Memory B cell (primary cell): ENCODE results near the gene DUSP5.
A peak's percentile ranks its signal among the peaks of the same experiment; 100 is the strongest.

Experiments used
- ATAC-seq: fragments of 150-1000 bp; cut with Tn5 transposase; 2 replicates; pipeline ENCODE4 v1.10.0; 2021; ENCODE audit warnings: low read depth, mild to moderate bottlenecking, moderate library complexity
- DNase-seq, 2 donors: peaks; one replicate each; pipeline ENCODE4 v3.0.0; 2022; ENCODE audit warnings: low spot score in 2 of 2
- H3K27ac Mint-ChIP-seq: one replicate; pipeline ENCODE4 v1.8.0; 2022; ENCODE audit warnings: mild to moderate bottlenecking, moderate library complexity, mixed read lengths
- H3K27me3 Mint-ChIP-seq: one replicate; pipeline ENCODE4 v1.8.0; 2022; ENCODE audit warnings: mixed read lengths
- H3K36me3 Mint-ChIP-seq: one replicate; pipeline ENCODE4 v1.8.0; 2022; ENCODE audit warnings: mild to moderate bottlenecking, mixed read lengths
- H3K4me1 Mint-ChIP-seq: one replicate; pipeline ENCODE4 v1.8.0; 2022; ENCODE audit warnings: mixed read lengths
- H3K4me3 Mint-ChIP-seq: one replicate; pipeline ENCODE4 v1.8.0; 2022; ENCODE audit warnings: mild to moderate bottlenecking, moderate library complexity, mixed read lengths
- H3K9me3 Mint-ChIP-seq: one replicate; pipeline ENCODE4 v1.8.0; 2022; ENCODE audit warnings: mixed read lengths

DUSP5 gene

GRCh38 chr10:110501142-110501937 lies 3.6 kb downstream of the DUSP5 start:
- DNase-seq, result no peak
- H3K27me3 Mint-ChIP-seq, result no peaks in the 10 kb centered on the region
- H3K9me3 Mint-ChIP-seq, result no peaks in the 10 kb centered on the region
- ATAC-seq, result no peak
- no peak overlapping the region for H3K4me3 Mint-ChIP-seq
- peaks cover 42% of the 10 kb centered on the region for H3K4me1 Mint-ChIP-seq
- no peak overlapping the region for H3K27ac Mint-ChIP-seq
- no peaks in the 10 kb centered on the region for H3K36me3 Mint-ChIP-seq

- DNase-seq (no peak), ATAC-seq (no peak)
- Mint-ChIP-seq H3K4me1 (peaks cover 35% of the 10 kb centered on the region), H3K27me3 (no peaks in the 10 kb centered on the region), H3K27ac (peak overlapping the region; percentile 97), H3K9me3 (no peaks in the 10 kb centered on the region), H3K36me3 (no peaks in the 10 kb centered on the region), H3K4me3 (no peak overlapping the region)
These were observed 4.6 kb downstream of the DUSP5 start for GRCh38 chr10:110502072-110502845.

DNA sequence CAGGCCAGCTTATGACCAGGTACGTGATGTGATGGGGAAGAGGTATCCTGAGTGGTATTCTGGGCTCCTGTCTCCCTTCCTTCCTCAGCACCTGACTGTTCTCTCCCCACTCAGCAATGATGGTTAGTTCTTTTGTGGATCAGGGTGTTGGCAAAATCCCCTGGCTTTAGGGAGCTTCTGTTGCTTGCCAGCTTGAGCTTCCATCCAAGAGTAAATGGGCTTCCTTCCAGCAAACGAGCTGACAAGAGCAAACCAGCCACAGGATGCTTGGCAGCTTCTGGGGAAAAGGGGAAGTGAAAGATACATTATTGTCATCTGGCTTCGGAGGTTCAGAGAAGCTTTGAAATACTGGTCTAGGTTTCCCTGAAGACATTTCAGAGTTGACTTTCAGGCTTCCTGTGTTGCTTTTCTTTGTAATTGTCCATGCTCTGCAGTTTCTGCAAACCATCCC lies 5.2 kb downstream of the DUSP5 start:
- peak; percentile 56 for ATAC-seq
- Mint-ChIP-seq H3K27ac (peak overlapping the region; percentile 97), H3K4me1 (peaks cover 34% of the 10 kb centered on the region), H3K4me3 (peak overlapping the region; percentile 49), H3K9me3 (no peaks in the 10 kb centered on the region), H3K27me3 (no peaks in the 10 kb centered on the region), H3K36me3 (peaks cover 2% of the 10 kb centered on the region)
- peak; percentile 42 to 65 for DNase-seq

DNA sequence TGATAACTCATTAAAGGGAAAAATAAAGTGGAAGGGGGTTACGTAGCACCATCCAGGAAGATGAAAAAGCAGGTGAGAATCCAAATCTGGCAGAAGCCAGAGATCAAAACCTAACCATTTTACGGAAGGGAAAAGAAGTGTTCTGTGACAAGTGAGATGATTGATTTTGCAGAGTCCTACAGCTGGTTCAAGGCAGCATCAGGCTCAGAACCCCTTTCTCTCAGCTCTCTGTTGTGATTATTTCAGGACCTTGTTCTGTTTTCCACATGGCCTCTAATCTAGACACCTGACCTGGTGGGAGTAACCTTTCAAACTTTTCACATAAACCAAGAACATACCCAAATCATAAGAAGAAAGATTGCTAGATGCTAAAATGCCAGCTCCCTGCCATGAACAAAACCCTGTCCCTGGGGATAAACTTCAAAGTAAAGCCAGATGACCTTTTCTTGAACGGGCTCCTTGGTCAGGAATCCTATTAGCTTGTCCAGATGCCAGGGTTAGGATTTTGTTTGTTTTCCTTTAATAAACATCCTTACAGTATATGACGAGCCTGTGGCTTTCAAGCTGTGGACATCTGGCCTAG lies 5.9 kb downstream of the DUSP5 start:
- H3K27ac Mint-ChIP-seq, result peak overlapping the region; percentile 97
- DNase-seq (no peak), ATAC-seq (no peak)
- peaks cover 3% of the 10 kb centered on the region for H3K36me3 Mint-ChIP-seq
- no peaks in the 10 kb centered on the region for H3K9me3 Mint-ChIP-seq
- H3K4me1 Mint-ChIP-seq, result peaks cover 34% of the 10 kb centered on the region
- H3K4me3 Mint-ChIP-seq, result peak overlapping the region; percentile 49
- H3K27me3 Mint-ChIP-seq, result no peaks in the 10 kb centered on the region

DNA sequence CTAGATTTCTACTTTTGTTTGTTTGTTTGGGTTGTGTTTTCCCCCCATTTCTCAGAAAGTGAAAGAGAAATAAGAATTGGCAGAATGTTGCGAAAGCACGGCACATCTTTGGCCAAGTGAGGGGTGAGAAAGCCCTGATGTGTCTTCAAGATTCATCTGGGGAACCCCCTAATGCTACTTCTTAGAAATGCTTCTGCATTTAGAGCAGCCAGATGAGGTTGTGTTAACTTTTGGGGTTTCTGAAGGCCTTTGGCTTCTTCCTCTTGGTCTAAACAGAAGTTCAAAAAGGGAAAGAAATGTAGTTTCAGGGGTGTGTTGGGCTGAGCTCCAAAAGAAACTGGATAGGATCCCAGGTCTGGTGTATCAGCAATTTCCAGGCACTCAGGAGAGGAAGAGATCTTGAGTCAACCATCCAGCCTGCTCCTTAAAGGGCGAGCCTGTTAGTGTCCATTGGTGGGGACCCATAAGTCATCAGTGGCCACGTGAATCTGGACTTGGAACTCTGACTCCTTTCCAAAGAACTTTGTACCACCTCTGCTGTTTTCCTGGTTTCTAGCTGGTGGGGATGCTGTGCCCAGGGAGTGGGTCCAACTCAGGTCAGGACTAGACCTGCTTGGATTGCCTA lies 6.5 kb downstream of the DUSP5 start:
- ATAC-seq, result peak; percentile 90
- Mint-ChIP-seq H3K36me3 (peaks cover 3% of the 10 kb centered on the region), H3K4me1 (peaks cover 29% of the 10 kb centered on the region), H3K4me3 (peak overlapping the region; percentile 49), H3K27ac (peak overlapping the region; percentile 97), H3K9me3 (no peaks in the 10 kb centered on the region), H3K27me3 (no peaks in the 10 kb centered on the region)
- DNase-seq, result peak; percentile 51 to 81

DNA sequence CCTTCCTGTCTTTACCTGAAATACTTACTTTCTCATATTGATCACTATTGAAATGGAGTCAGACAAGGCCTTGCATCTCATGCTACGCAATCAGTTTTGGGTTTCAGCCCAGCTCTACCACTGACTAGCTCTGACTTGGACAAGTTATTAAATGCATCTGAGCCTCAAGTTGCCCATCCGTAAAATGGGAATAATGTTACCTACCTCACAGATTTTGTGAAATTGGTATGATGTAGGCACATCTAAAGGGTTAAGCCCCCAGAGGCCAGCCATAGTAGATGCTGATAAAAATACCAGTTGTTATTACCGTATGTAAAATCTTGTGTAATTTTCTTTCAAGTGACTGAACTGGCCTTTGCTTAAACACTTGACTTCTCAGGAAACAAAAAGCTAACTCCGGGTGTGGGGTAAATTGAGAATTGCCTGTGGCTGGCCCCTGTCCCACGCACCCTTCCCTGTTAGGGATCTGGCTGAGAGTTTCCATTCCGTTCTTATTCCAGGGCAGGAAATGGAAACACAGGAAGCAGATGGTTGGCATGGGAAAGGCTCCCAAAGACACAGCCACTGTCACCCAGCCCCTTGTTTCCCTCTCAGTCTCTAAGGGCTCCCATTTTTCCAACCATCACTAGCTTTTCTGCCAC lies 7.5 kb downstream of the DUSP5 start:
- Mint-ChIP-seq H3K27ac (peak overlapping the region; percentile 97), H3K9me3 (no peaks in the 10 kb centered on the region), H3K4me3 (no peak overlapping the region), H3K36me3 (peaks cover 3% of the 10 kb centered on the region), H3K4me1 (peaks cover 25% of the 10 kb centered on the region), H3K27me3 (no peaks in the 10 kb centered on the region)
- ATAC-seq (no peak), DNase-seq (no peak)

DNA sequence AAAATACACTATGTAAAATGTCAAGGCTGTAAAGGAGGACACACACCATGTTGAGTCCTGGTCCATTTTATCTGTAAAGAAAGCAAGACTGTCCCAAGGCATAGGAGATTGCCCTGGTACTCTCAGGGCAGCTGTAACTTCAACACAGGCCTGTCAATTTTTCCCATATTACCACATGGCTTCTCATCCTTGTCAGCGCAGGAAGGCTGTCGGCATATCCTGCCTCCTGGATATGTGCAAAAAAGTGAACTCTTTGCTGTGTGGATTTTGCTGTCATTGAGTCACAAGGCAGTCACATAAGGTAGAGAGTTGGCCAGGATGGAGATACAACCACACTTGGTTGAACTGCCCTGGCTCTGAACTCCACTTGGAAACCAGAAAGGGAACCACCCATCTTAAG lies 8.7 kb downstream of the DUSP5 start:
- ATAC-seq (no peak), DNase-seq (no peak)
- Mint-ChIP-seq H3K36me3 (peaks cover 3% of the 10 kb centered on the region), H3K4me1 (peaks cover 25% of the 10 kb centered on the region), H3K9me3 (no peaks in the 10 kb centered on the region), H3K27ac (no peak overlapping the region), H3K27me3 (no peaks in the 10 kb centered on the region), H3K4me3 (no peak overlapping the region)

DNA sequence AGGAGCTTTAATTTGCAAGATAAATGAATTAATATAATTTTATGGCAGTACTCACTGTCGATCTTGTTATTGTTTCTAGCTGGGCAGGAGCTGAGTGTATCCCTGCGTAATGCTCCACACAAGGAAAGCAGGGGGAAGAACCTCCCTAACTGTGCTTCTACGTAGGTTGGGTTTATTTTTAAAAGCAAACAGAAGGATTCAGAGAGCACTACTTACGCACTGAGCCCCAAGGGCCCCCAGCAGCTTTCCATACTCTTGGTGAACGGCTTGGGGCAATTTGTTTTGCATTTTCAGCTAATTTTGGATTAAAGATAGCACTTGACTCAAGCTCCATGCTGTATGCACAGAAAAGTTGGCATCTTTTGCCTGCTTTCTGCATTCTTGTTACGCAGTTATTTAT lies 9.6 kb downstream of the DUSP5 start:
- Mint-ChIP-seq H3K4me3 (no peak overlapping the region), H3K9me3 (no peaks in the 10 kb centered on the region), H3K27ac (no peak overlapping the region), H3K36me3 (peaks cover 3% of the 10 kb centered on the region), H3K4me1 (peaks cover 25% of the 10 kb centered on the region), H3K27me3 (no peaks in the 10 kb centered on the region)
- ATAC-seq (no peak), DNase-seq (no peak)

DNA sequence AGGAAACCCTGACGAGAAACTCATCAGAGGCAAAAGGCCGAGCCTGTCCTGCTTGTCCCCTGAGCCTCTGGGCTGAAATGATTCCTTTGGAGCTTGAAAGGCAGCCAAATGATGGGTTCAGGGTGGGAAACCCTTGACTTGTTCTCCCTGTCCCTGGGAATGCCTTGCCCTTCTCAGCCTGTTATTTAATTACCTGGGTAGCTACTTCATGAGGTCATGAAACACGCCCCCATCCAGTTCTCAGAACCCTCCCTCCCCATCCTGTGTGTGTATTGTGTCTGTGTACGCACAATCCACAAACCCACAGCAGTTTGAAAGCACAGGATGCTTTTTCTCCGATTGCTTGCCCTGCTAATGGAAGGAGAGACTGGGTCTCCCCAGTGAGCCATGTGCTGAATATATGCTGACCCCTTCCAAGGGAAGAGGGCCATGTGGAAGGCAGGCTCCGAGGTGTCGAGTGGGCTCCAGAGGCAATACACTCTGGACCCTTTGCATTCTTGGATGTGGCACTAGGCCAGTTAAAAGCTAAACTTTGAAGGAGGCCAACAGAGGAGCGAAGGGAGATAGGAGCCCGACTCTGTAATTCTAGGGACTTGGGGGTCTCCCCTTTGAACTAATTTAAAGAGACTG lies 10.6 kb downstream of the DUSP5 start:
- H3K27ac Mint-ChIP-seq, result no peak overlapping the region
- H3K27me3 Mint-ChIP-seq, result no peaks in the 10 kb centered on the region
- H3K36me3 Mint-ChIP-seq, result peaks cover 3% of the 10 kb centered on the region
- no peak for ATAC-seq
- no peaks in the 10 kb centered on the region for H3K9me3 Mint-ChIP-seq
- H3K4me1 Mint-ChIP-seq, result peaks cover 16% of the 10 kb centered on the region
- H3K4me3 Mint-ChIP-seq, result no peak overlapping the region
- no peak for DNase-seq

GRCh38 chr10:110508806-110509544 lies 11.3 kb downstream of the DUSP5 start:
- Mint-ChIP-seq H3K36me3 (peaks cover 3% of the 10 kb centered on the region), H3K27ac (no peak overlapping the region), H3K4me3 (no peak overlapping the region), H3K27me3 (no peaks in the 10 kb centered on the region), H3K4me1 (peaks cover 11% of the 10 kb centered on the region), H3K9me3 (peaks cover 2% of the 10 kb centered on the region)
- DNase-seq (no peak), ATAC-seq (no peak)

DNA sequence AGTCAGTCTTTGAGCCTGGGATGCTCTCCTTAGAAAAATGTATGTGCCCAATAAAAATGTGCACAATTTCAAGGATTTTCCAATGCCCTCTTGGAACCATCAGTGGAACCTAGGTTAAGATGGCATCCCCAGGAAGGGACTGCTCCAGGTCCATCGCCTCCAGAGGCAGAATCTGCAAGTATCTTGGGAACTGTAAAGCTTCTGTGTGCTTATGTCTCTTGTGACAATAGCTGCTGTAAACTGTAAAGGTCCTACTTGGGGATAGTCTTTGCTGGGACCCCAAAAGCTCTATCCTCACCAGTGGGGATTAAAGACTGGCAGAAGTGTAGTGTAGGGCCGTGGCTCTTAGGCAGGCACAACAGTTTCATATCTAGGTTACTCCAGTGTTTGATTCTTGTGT lies 11.9 kb downstream of the DUSP5 start:
- Mint-ChIP-seq H3K27ac (no peak overlapping the region), H3K4me3 (no peak overlapping the region), H3K36me3 (peaks cover 3% of the 10 kb centered on the region), H3K4me1 (peaks cover 6% of the 10 kb centered on the region), H3K27me3 (no peaks in the 10 kb centered on the region), H3K9me3 (peaks cover 2% of the 10 kb centered on the region)
- DNase-seq, result no peak
- ATAC-seq, result no peak

DNA sequence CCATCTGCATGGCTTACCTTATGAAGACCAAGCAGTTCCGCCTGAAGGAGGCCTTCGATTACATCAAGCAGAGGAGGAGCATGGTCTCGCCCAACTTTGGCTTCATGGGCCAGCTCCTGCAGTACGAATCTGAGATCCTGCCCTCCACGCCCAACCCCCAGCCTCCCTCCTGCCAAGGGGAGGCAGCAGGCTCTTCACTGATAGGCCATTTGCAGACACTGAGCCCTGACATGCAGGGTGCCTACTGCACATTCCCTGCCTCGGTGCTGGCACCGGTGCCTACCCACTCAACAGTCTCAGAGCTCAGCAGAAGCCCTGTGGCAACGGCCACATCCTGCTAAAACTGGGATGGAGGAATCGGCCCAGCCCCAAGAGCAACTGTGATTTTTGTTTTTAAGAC lies 12.4 kb downstream of the DUSP5 start:
- DNase-seq, result no peak
- ATAC-seq, result no peak
- peaks cover 3% of the 10 kb centered on the region for H3K36me3 Mint-ChIP-seq
- no peaks in the 10 kb centered on the region for H3K27me3 Mint-ChIP-seq
- no peak overlapping the region for H3K4me3 Mint-ChIP-seq
- H3K9me3 Mint-ChIP-seq, result peaks cover 2% of the 10 kb centered on the region
- H3K4me1 Mint-ChIP-seq, result peaks cover under 1% of the 10 kb centered on the region
- no peak overlapping the region for H3K27ac Mint-ChIP-seq

DNA sequence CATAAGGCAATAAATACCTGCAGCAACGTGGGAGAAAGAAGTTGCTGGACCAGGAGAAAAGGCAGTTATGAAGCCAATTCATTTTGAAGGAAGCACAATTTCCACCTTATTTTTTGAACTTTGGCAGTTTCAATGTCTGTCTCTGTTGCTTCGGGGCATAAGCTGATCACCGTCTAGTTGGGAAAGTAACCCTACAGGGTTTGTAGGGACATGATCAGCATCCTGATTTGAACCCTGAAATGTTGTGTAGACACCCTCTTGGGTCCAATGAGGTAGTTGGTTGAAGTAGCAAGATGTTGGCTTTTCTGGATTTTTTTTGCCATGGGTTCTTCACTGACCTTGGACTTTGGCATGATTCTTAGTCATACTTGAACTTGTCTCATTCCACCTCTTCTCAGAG lies 13.0 kb downstream of the DUSP5 start:
- ATAC-seq (no peak), DNase-seq (no peak)
- no peaks in the 10 kb centered on the region for H3K4me1 Mint-ChIP-seq
- peaks cover 2% of the 10 kb centered on the region for H3K9me3 Mint-ChIP-seq
- no peak overlapping the region for H3K27ac Mint-ChIP-seq
- peaks cover 3% of the 10 kb centered on the region for H3K36me3 Mint-ChIP-seq
- no peaks in the 10 kb centered on the region for H3K27me3 Mint-ChIP-seq
- H3K4me3 Mint-ChIP-seq, result no peak overlapping the region
